ENCODE results near the gene RHBDD1.
A peak's percentile ranks its signal among the peaks of the same experiment; 100 is the strongest.

Gene RHBDD1

GRCh38 chr2:227031379-227031778 is 195.5 kb downstream of the RHBDD1 start:
- DNase-seq (ENCODE audit: low spot score), result no peak

GRCh38 chr2:227033471-227034148 is 197.8 kb downstream of the RHBDD1 start:
- peak; percentile 60 for DNase-seq (ENCODE audit: low spot score)

- DNase-seq (ENCODE audit: low spot score), result no peak
These were observed 200.0 kb downstream of the RHBDD1 start for GRCh38 chr2:227035711-227036367.

GRCh38 chr2:227036527-227036926 is 200.7 kb downstream of the RHBDD1 start:
- DNase-seq (ENCODE audit: low spot score), result no peak

GRCh38 chr2:227038550-227039189 is 202.8 kb downstream of the RHBDD1 start:
- DNase-seq (ENCODE audit: low spot score), result no peak

- no peak for DNase-seq (ENCODE audit: low spot score)
These were observed 208.1 kb downstream of the RHBDD1 start for GRCh38 chr2:227043981-227044380.

Measured in AG08395 (cell line).